H1 (cell line): ENCODE data around the gene CLCN5.

ENCODE experiments used
- CEBPB ChIP-seq: IDR thresholded peaks from 2 replicates; pipeline ENCODE4 v1.6.1; 2012; ENCODE audit warnings: low read depth, low read length
- CTCF ChIP-seq, 3 experiments: IDR thresholded peaks; 1 replicate in 2 of 3; 2 replicates in 1 of 3; pipeline versions ENCODE4 v1.5.1 to v1.6.1; 2011; ENCODE audit warnings: low read length in 3 of 3, mild to moderate bottlenecking in 3 of 3, inconsistent platforms in 2 of 3, low read depth in 1 of 3, moderate library complexity in 1 of 3; ENCODE audit not compliant: insufficient read depth in 1 of 3; ENCODE audit errors: control extremely low read depth in 1 of 3
- EZH2 ChIP-seq: fragments of 200-600 bp; sonication (generic); IDR thresholded peaks from 2 replicates; pipeline ENCODE4 v1.7.1; 2012; ENCODE audit warnings: low read depth, mild to moderate bottlenecking, moderate library complexity, low read length, inconsistent platforms; ENCODE audit not compliant: severe bottlenecking
- HDAC2 ChIP-seq, 2 experiments: fragments of 300-600 bp in 1 of 2; sonication (generic) in 1 of 2; IDR thresholded peaks; 2 replicates each; pipeline ENCODE4 v1.6.1; 2011 to 2012; ENCODE audit warnings: low read depth in 2 of 2, low read length in 2 of 2, mild to moderate bottlenecking in 2 of 2, moderate library complexity in 2 of 2, borderline replicate concordance in 1 of 2, inconsistent platforms in 1 of 2
- POLR2A ChIP-seq, 2 experiments: IDR thresholded peaks; 1 replicate in 1 of 2; 2 replicates in 1 of 2; pipeline ENCODE4 v1.6.1; 2011; ENCODE audit warnings: low read depth in 2 of 2, low read length in 2 of 2, mild to moderate bottlenecking in 2 of 2; ENCODE audit errors: control extremely low read depth in 1 of 2
- SIN3A ChIP-seq, 2 experiments: IDR thresholded peaks in 1 of 2; conservative IDR thresholded peaks in 1 of 2; 2 replicates each; pipeline ENCODE4 v1.6.1; 2011 to 2012; ENCODE audit warnings: low read length in 2 of 2, improper control_type of control experiment in 1 of 2, low read depth in 1 of 2, mild to moderate bottlenecking in 1 of 2

GRCh38 chrX:49910344-49910743, 12.1 kb upstream of the CLCN5 start:
- TF ChIP-seq POLR2A (IDR thresholded peaks at IDR 0.05; ENCODE audit: control extremely low read depth in 1 of 2, low read depth in 2 of 2, low read length in 2 of 2) (no peak), SIN3A (conservative IDR thresholded peaks at IDR 0.05 in 1 of 2, IDR thresholded peaks at IDR 0.05 in 1 of 2; ENCODE audit: low read depth in 1 of 2, low read length in 2 of 2) (no peak), EZH2 (no peak), HDAC2 (IDR thresholded peaks at IDR 0.05; ENCODE audit: borderline replicate concordance in 1 of 2, low read depth in 2 of 2, low read length in 2 of 2) (no peak), CEBPB (no peak), CTCF (IDR thresholded peaks at IDR 0.05; ENCODE audit: control extremely low read depth in 1 of 3, insufficient read depth in 1 of 3, low read depth in 1 of 3, low read length in 3 of 3) (no peak)
